ENCODE data around the gene PLK1. TPM values are rescaled to one million over a fixed set of nuclear protein-coding genes. Genes with fewer than 3 reads are reported as not detected.

PLK1 gene
- total and polyA plus RNA-seq, 2 of the 4 experiments (the other 2 are of a cell fraction), result 19.4 to 59.0 TPM

- H2AK9ac ChIP-seq (replicated peaks; ENCODE audit: low read depth, low read length, poor library complexity), result peak overlapping the region; percentile 99
- H3K27me3 ChIP-seq (ENCODE audit: control insufficient read depth, insufficient read depth, low read length), result no peaks in the 10 kb centered on the region
- no peak overlapping the region for H2BK120ac ChIP-seq (ENCODE audit: low read depth, low read length)
- no peak overlapping the region for H2BK15ac ChIP-seq (ENCODE audit: low read depth, low read length)
- H3K4ac ChIP-seq (ENCODE audit: low read depth, low read length), result peak overlapping the region; percentile 21; the same call in 1 of the 2 replicates
- POLR2A ChIA-PET (ENCODE audit: unreplicated experiment), result no interaction called here
- no peaks in the 10 kb centered on the region for H3K9me3 ChIP-seq (ENCODE audit: control insufficient read depth, insufficient read depth, low read length)
- in situ Hi-C loops (cut with MboI; ENCODE audit: low sequenced_read_pairs), result loop anchor here (25.0 kb wide), 1 partner anchor 832 kb away; no protein-coding TSS in a partner anchor
- peak overlapping the region; percentile 41 for H3K27ac ChIP-seq (ENCODE audit: insufficient read depth, low read length)
- H4K5ac ChIP-seq (ENCODE audit: low read depth, low read length), result no peak overlapping the region
- peaks cover 17% of the 10 kb centered on the region for H3K36me3 ChIP-seq (ENCODE audit: control insufficient read depth, insufficient read depth, low read length)
- H2AFZ ChIP-seq (replicated peaks; ENCODE audit: low read length, poor library complexity), result peak overlapping the region; percentile 87
- H4K8ac ChIP-seq (ENCODE audit: low read depth in 2 of 2, low read length in 2 of 2), result peak overlapping the region; percentile 9 to 46; a peak in 2 of 4 replicates
- H3K4me3 ChIP-seq (ENCODE audit: insufficient read depth, low read depth, low read length), result peak overlapping the region; percentile 50; the same call in 1 of the 2 replicates
- no peak overlapping the region; the same call in 1 of the 2 replicates for H4K91ac ChIP-seq (ENCODE audit: insufficient read depth, low read depth, low read length)
- peak overlapping the region; percentile 19 for H2BK5ac ChIP-seq (ENCODE audit: low read depth, low read length, poor library complexity, severe bottlenecking)
- no peak overlapping the region for H3K18ac ChIP-seq (ENCODE audit: low read depth, low read length)
- peaks cover 29% of the 10 kb centered on the region for H4K20me1 ChIP-seq (ENCODE audit: insufficient read depth, low read length)
- BruUV-seq (replicated peaks), result no TSS peak
- peak overlapping the region; percentile 92 for H3K23ac ChIP-seq (ENCODE audit: low read depth, low read length)
- H3K4me2 ChIP-seq (ENCODE audit: low read depth, low read length), result peak overlapping the region; percentile 87
- dilution Hi-C loops (cut with HindIII; ENCODE audit: low sequenced_read_pairs, unreplicated experiment), result no loop called here
- H2BK20ac ChIP-seq (ENCODE audit: low read depth, low read length), result no peak overlapping the region
- WGBS, 2 experiments (ENCODE audit: extremely low coverage in 2 of 2, insufficient read length in 1 of 2), result no CpG with 5 or more reads among the region's 6 CpGs
- H2AK5ac ChIP-seq (ENCODE audit: low read depth, low read length), result peak overlapping the region; percentile 34; the same call in 1 of the 2 replicates
- intact Hi-C loops (cut with micrococcal nuclease), result loop anchor here (2.0 kb wide), 2 partner anchors 49 to 357 kb away; no protein-coding TSS in a partner anchor
- H3K4me1 ChIP-seq (ENCODE audit: control insufficient read depth, insufficient read depth, low read length), result peaks cover 15% of the 10 kb centered on the region
- no peak overlapping the region for H3K56ac ChIP-seq (ENCODE audit: extremely low read depth, insufficient read depth, low read length)
- H3K79me1 ChIP-seq (ENCODE audit: low read depth in 1 of 2, low read length in 2 of 2), result peaks cover 20 to 56% of the 10 kb centered on the region in 2 experiments
- DNase-seq, result no peak
- H3K9me1 ChIP-seq (ENCODE audit: insufficient read depth, low read length), result peaks cover 11% of the 10 kb centered on the region; the same call in 1 of the 2 replicates
- no peak for ATAC-seq (ENCODE audit: low read depth)
- CTCF ChIA-PET, result no interaction called here
- no peak for TF ChIP-seq CEBPB (IDR thresholded peaks at IDR 0.05; ENCODE audit: low read depth, low read length)
- no peak for TF ChIP-seq CHD1 (IDR thresholded peaks at IDR 0.05; ENCODE audit: low read depth, low read length)
- no peak for TF ChIP-seq USF2 (IDR thresholded peaks at IDR 0.05; ENCODE audit: low read depth, low read length)
- no peak for TF ChIP-seq MAFK (IDR thresholded peaks at IDR 0.05; ENCODE audit: low read depth, low read length)
- TF ChIP-seq NFE2L2 (IDR thresholded peaks at IDR 0.05; ENCODE audit: low read depth, low read length), result no peak
- no peak for TF ChIP-seq POLR2A (IDR thresholded peaks at IDR 0.05; ENCODE audit: low read depth, low read length)
- TF ChIP-seq SMC3 (IDR thresholded peaks at IDR 0.05; ENCODE audit: low read depth, low read length), result no peak
- H3K9ac ChIP-seq (ENCODE audit: low read depth, low read length), result peak overlapping the region; percentile 61; the same call in 1 of the 2 replicates
- peak overlapping the region; percentile 37; the same call in 1 of the 2 replicates for H3K14ac ChIP-seq (replicated peaks; ENCODE audit: low read depth, low read length)
Measured at GRCh38 chr16:23679986-23680336, 1.3 kb downstream of the PLK1 start.

All from IMR-90 (cell line).